HepG2 (cell line): ENCODE data around the gene TAS2R4. TPM values are rescaled to one million over a fixed set of nuclear protein-coding genes. Genes with fewer than 3 reads are reported as not detected.

ENCODE experiments used
- BRD4 ChIP-seq: sonication (generic); formaldehyde crosslinking; IDR thresholded peaks from 2 replicates; pipeline ENCODE4 v1.4.0; 2020; ENCODE audit warnings: missing genetic modification reagents
- CSRNP1 ChIP-seq: sonication (generic); formaldehyde crosslinking; IDR thresholded peaks from 2 replicates; pipeline ENCODE4 v1.8.1; 2023; ENCODE audit warnings: mild to moderate bottlenecking, missing genetic modification reagents
- ELF3 ChIP-seq: IDR thresholded peaks from 2 replicates; pipeline ENCODE4 v1.6.1; 2016; ENCODE audit warnings: missing genetic modification reagents, missing compliant biosample characterization
- GTF3A ChIP-seq: sonication (generic); formaldehyde crosslinking; conservative IDR thresholded peaks from 2 replicates; pipeline ENCODE4 v1.4.0; 2020; ENCODE audit warnings: mild to moderate bottlenecking, missing genetic modification reagents
- KLF12 ChIP-seq: sonication (generic); formaldehyde crosslinking; IDR thresholded peaks from 2 replicates; pipeline ENCODE4 v1.4.0; 2020; ENCODE audit warnings: missing genetic modification reagents, borderline replicate concordance
- KMT2A ChIP-seq: sonication (generic); formaldehyde crosslinking; IDR thresholded peaks from 2 replicates; pipeline ENCODE4 v1.4.0; 2020; ENCODE audit warnings: missing genetic modification reagents
- MYC ChIP-seq: sonication (generic); formaldehyde crosslinking; IDR thresholded peaks from 2 replicates; pipeline ENCODE4 v1.9.0; 2021; ENCODE audit warnings: missing genetic modification reagents, borderline replicate concordance
- RORA ChIP-seq: sonication (generic); formaldehyde crosslinking; IDR thresholded peaks from 2 replicates; pipeline ENCODE4 v1.5.0; 2020; ENCODE audit warnings: mild to moderate bottlenecking, missing genetic modification reagents, moderate library complexity
- SOX13 ChIP-seq, 3 experiments: fragments of 450-650 bp in 1 of 3; sonication (generic) in 1 of 3; formaldehyde crosslinking in 1 of 3; IDR thresholded peaks in 2 of 3; conservative IDR thresholded peaks in 1 of 3; 2 replicates each; pipeline versions ENCODE4 v1.5.0 to v1.6.1; 2016 to 2020; ENCODE audit warnings: antibody characterized with exemption in 1 of 3, mild to moderate bottlenecking in 1 of 3, missing compliant biosample characterization in 1 of 3, missing genetic modification reagents in 1 of 3, moderate library complexity in 1 of 3
- ZBTB2 ChIP-seq: sonication (generic); formaldehyde crosslinking; IDR thresholded peaks from 2 replicates; pipeline ENCODE4 v1.8.0; 2022; ENCODE audit warnings: low read depth, missing genetic modification reagents
- ZNF101 ChIP-seq: sonication (generic); formaldehyde crosslinking; IDR thresholded peaks from 2 replicates; pipeline ENCODE4 v1.4.0; 2020; ENCODE audit warnings: mild to moderate bottlenecking, low read depth, missing genetic modification reagents, borderline replicate concordance
- ZNF142 ChIP-seq: sonication (generic); formaldehyde crosslinking; IDR thresholded peaks from 2 replicates; pipeline ENCODE4 v1.4.0; 2020; ENCODE audit warnings: missing genetic modification reagents
- ZNF562 ChIP-seq: sonication (generic); formaldehyde crosslinking; IDR thresholded peaks from 2 replicates; pipeline ENCODE4 v1.8.0; 2022; ENCODE audit warnings: missing genetic modification reagents, borderline replicate concordance
- ZNF572 ChIP-seq: sonication (generic); formaldehyde crosslinking; IDR thresholded peaks from 2 replicates; pipeline ENCODE4 v1.5.1; 2020; ENCODE audit warnings: mild to moderate bottlenecking, missing genetic modification reagents
- ZNF687 ChIP-seq: sonication (generic); formaldehyde crosslinking; IDR thresholded peaks from 2 replicates; pipeline ENCODE4 v1.5.1; 2020; ENCODE audit warnings: mild to moderate bottlenecking, missing genetic modification reagents, moderate library complexity
- polyA plus RNA-seq, 8 experiments: library from polyadenylated mRNA; depleted of rRNA in 3 of 8; stranded (reverse) in 7 of 8; unstranded in 1 of 8; fragments of >200 nt; fragmentation: Illumina TruSeq in 4 of 8; extraction: Trizol in 4 of 8; gene quantifications; 2 replicates each; pipeline versions ENCODE4 v1.2.1 to v1.2.3, GENCODE V29; 2011 to 2016; ENCODE audit warnings: low read depth in 4 of 8, missing spikeins in 1 of 8, mixed read lengths in 1 of 8; ENCODE audit not compliant: insufficient read depth in 1 of 8
- total RNA-seq, 5 experiments: library from RNA; depleted of rRNA; stranded (reverse); fragments of >200 nt; fragmentation: Illumina TruSeq; extraction: Trizol; gene quantifications; 2 replicates each; pipeline ENCODE4 v1.2.3, GENCODE V29; 2016; ENCODE audit warnings: low read depth in 1 of 5

Gene TAS2R4
- total and polyA plus RNA-seq, 2 of the 13 experiments (the other 11 are each of a cell fraction or from before 2014, with no cell fraction given) = 0.71 to 0.80 TPM

- 0 out of 2 replicates have a peak, but pooled peaks have one; percentile 6 for TF ChIP-seq CSRNP1 (CRISPR knock-in tag)
- TF ChIP-seq KLF12 (CRISPR knock-in tag) = 0 out of 2 replicates have a peak, but pooled peaks have one; percentile 29
- 0 out of 2 replicates have a peak, but pooled peaks have one; percentile 33 for TF ChIP-seq GTF3A
- no peak for TF ChIP-seq ELF3 (CRISPR knock-in tag)
- TF ChIP-seq SOX13 (IDR thresholded peaks at IDR 0.05) = 0 out of 2 replicates have a peak, but pooled peaks have one; percentile 1
- TF ChIP-seq SOX13 (CRISPR knock-in tag; conservative IDR thresholded peaks at IDR 0.05 in 1 of 2, IDR thresholded peaks at IDR 0.05 in 1 of 2) = no peak
- TF ChIP-seq ZNF572 (CRISPR knock-in tag) = no peak
- peak; percentile 17; the same call in 1 of the 2 replicates for TF ChIP-seq ZNF687 (CRISPR knock-in tag)
- TF ChIP-seq ZNF562 (CRISPR knock-in tag) = no peak
- TF ChIP-seq KMT2A = no peak
- 0 out of 2 replicates have a peak, but pooled peaks have one; percentile 12 for TF ChIP-seq BRD4 (CRISPR knock-in tag)
- TF ChIP-seq MYC (CRISPR knock-in tag) = peak; percentile 3; the same call in 1 of the 2 replicates
- TF ChIP-seq ZBTB2 (CRISPR knock-in tag) = 0 out of 2 replicates have a peak, but pooled peaks have one; percentile 1
- 0 out of 2 replicates have a peak, but pooled peaks have one; percentile 1 for TF ChIP-seq ZNF101 (CRISPR knock-in tag)
- 0 out of 2 replicates have a peak, but pooled peaks have one; percentile 18 for TF ChIP-seq RORA (CRISPR knock-in tag)
- no peak for TF ChIP-seq ZNF142 (CRISPR knock-in tag)
Observed at GRCh38 chr7:141738592-141739013, 37.9 kb upstream of the TAS2R4 start (continued).
